Sigmoid colon (tissue), 7 donors: ENCODE data around the gene SEMA3F. TPM values are rescaled to one million over a fixed set of nuclear protein-coding genes. Genes with fewer than 3 reads are reported as not detected.

Experiments
- DNase-seq: peaks from one replicate; pipeline ENCODE4 v3.0.0-alpha.2; 2019
- H3K27ac ChIP-seq, 4 donors: fragments of 200-600 bp; sonication (generic); one replicate each; pipeline ENCODE4 v1.5.1; 2016 to 2019; ENCODE audit warnings: mild to moderate bottlenecking in 1 of 4
- H3K27me3 ChIP-seq, 3 donors: fragments of 200-600 bp; sonication (generic); one replicate each; pipeline ENCODE4 v1.5.1; 2019; ENCODE audit warnings: mild to moderate bottlenecking in 1 of 3
- H3K36me3 ChIP-seq, 4 donors: fragments of 200-600 bp; sonication (generic); one replicate each; pipeline ENCODE4 v1.5.1; 2016 to 2019
- H3K4me1 ChIP-seq, 4 donors: fragments of 200-600 bp; sonication (generic); one replicate each; pipeline ENCODE4 v1.5.1; 2017 to 2019
- H3K4me3 ChIP-seq, 4 donors: fragments of 200-600 bp; sonication (generic); one replicate each; pipeline ENCODE4 v1.5.1; 2017 to 2019; ENCODE audit warnings: mild to moderate bottlenecking in 2 of 4, moderate library complexity in 1 of 4
- H3K9me3 ChIP-seq, 4 donors: fragments of 200-600 bp in 3 of 4; sonication (generic) in 3 of 4; one replicate each; pipeline versions ENCODE4 v1.5.1 to v1.6.1; 2013 to 2019
- CTCF ChIP-seq, 4 experiments: fragments of 450-650 bp in 3 of 4; fragments of 200-600 bp in 1 of 4; IDR thresholded peaks; one replicate each; pipeline ENCODE4 v1.5.1; 2016 to 2019; ENCODE audit warnings: antibody characterized with exemption in 4 of 4, mild to moderate bottlenecking in 3 of 4, moderate library complexity in 2 of 4
- EP300 ChIP-seq, 4 donors: sonication (generic); formaldehyde crosslinking; IDR thresholded peaks; one replicate each; pipeline ENCODE4 v1.6.1; 2017; ENCODE audit warnings: antibody characterized with exemption in 4 of 4
- POLR2A ChIP-seq, 2 donors: fragments of 450-650 bp; IDR thresholded peaks; one replicate each; pipeline ENCODE4 v1.6.1; 2016; ENCODE audit warnings: antibody characterized with exemption in 2 of 2, mild to moderate bottlenecking in 2 of 2, moderate library complexity in 2 of 2
- POLR2AphosphoS5 ChIP-seq, 4 donors: sonication (generic); formaldehyde crosslinking; IDR thresholded peaks; one replicate each; pipeline ENCODE4 v1.6.1; 2017; ENCODE audit warnings: antibody characterized with exemption in 4 of 4
- WGBS, 2 donors: extraction: QIAGEN DNeasy Blood & Tissue Kit; methylation state at CpG; one replicate each; pipeline ENCODE4 v1.1.7; 2013; 5-methylcytosine and 5-hydroxymethylcytosine counted together
- intact Hi-C: fragments of 100-400 bp; cut with DNase I; formaldehyde crosslinking; loops from one replicate; pipeline ENCODE4 v1.15.1; 2023
- polyA plus RNA-seq, 3 donors: library from polyadenylated mRNA; stranded (reverse); fragments of 200-250 nt; gene quantifications; one replicate each; pipeline ENCODE4 v1.2.3, GENCODE V29; 2013
- total RNA-seq, 4 donors: library from RNA; depleted of rRNA; stranded (reverse); fragments of >200 nt; gene quantifications; one replicate each; pipeline ENCODE4 v1.1.0, GENCODE V29; 2016
- donor health status: healthy with polysubstance abuse.
- donor health status: Bipolar disorder and iron deficiency.
- donor health status: healthy.

The SEMA3F gene
- total and polyA plus RNA-seq, 7 donors = 0.60 to 12.3 (median 7.5) TPM

- DNase-seq = no peak
- TF ChIP-seq POLR2AphosphoS5 (IDR thresholded peaks at IDR 0.05) (no peak), EP300 (IDR thresholded peaks at IDR 0.05) (no peak), POLR2A (IDR thresholded peaks at IDR 0.05) (no peak), CTCF (IDR thresholded peaks at IDR 0.05) (no peak)
- Histone ChIP-seq H3K4me3 (no peak overlapping the region), H3K36me3 (peaks cover 57 to 74% (median 74%) of the 10 kb centered on the region in 4 donors), H3K4me1 (peaks cover 0 to 9% (median 0%) of the 10 kb centered on the region in 4 donors), H3K27me3 (no peaks in the 10 kb centered on the region), H3K9me3 (no peaks in the 10 kb centered on the region), H3K27ac (no peak overlapping the region)
- intact Hi-C loops = no loop called here
- 91 to 92% methylated on average over 10 of the region's 10 CpGs for WGBS, 2 donors
These were observed 36.9 kb upstream of the SEMA3F start for GRCh38 chr3:50118237-50118636.

- Histone ChIP-seq H3K4me1 (peaks cover 0 to 20% (median 11%) of the 10 kb centered on the region in 4 donors), H3K27ac (no peak overlapping the region), H3K27me3 (no peaks in the 10 kb centered on the region), H3K4me3 (no peak overlapping the region), H3K9me3 (no peaks in the 10 kb centered on the region), H3K36me3 (peaks cover 42 to 59% (median 58%) of the 10 kb centered on the region in 4 donors)
- TF ChIP-seq EP300 (IDR thresholded peaks at IDR 0.05) (no peak), CTCF (IDR thresholded peaks at IDR 0.05) (no peak), POLR2AphosphoS5 (IDR thresholded peaks at IDR 0.05) (no peak), POLR2A (IDR thresholded peaks at IDR 0.05) (no peak)
- intact Hi-C loops = loop anchor here (2.0 kb wide), 2 partner anchors 35 to 107 kb away; partner anchors contain the start of gene SEMA3F
- 84 to 91% methylated on average over 3 of the region's 3 CpGs for WGBS, 2 donors
- DNase-seq = no peak
These were observed 35.3 kb upstream of the SEMA3F start for GRCh38 chr3:50119786-50120185.

GRCh38 chr3:50120364-50121071, 34.6 kb upstream of the SEMA3F start:
- intact Hi-C loops = loop anchor here (1.0 to 2.0 kb wide), 3 partner anchors 34 to 106 kb away; partner anchors contain the start of gene SEMA3F
- DNase-seq = no peak
- no peak for TF ChIP-seq CTCF (IDR thresholded peaks at IDR 0.05)
- no peak for TF ChIP-seq EP300 (IDR thresholded peaks at IDR 0.05)
- TF ChIP-seq POLR2A (IDR thresholded peaks at IDR 0.05) = no peak
- no peak for TF ChIP-seq POLR2AphosphoS5 (IDR thresholded peaks at IDR 0.05)
- 86 to 89% methylated on average over 10 of the region's 10 CpGs for WGBS, 2 donors
- H3K27me3 ChIP-seq = no peaks in the 10 kb centered on the region
- no peak overlapping the region for H3K4me3 ChIP-seq
- H3K9me3 ChIP-seq = no peaks in the 10 kb centered on the region
- peaks cover 0 to 26% (median 18%) of the 10 kb centered on the region in 4 donors for H3K4me1 ChIP-seq
- no peak overlapping the region for H3K27ac ChIP-seq
- peaks cover 34 to 51% (median 51%) of the 10 kb centered on the region in 4 donors for H3K36me3 ChIP-seq

- Histone ChIP-seq H3K4me3 (no peak overlapping the region), H3K9me3 (no peaks in the 10 kb centered on the region), H3K36me3 (peaks cover 26 to 43% (median 43%) of the 10 kb centered on the region in 4 donors), H3K27me3 (no peaks in the 10 kb centered on the region), H3K4me1 (peaks cover 0 to 34% (median 26%) of the 10 kb centered on the region in 4 donors), H3K27ac (no peak overlapping the region)
- TF ChIP-seq POLR2AphosphoS5 (IDR thresholded peaks at IDR 0.05) (peak in 3 of 4 donors; percentile 2 to 64 (median 37)), CTCF (IDR thresholded peaks at IDR 0.05) (peak; percentile 65 to 90 (median 85)), EP300 (IDR thresholded peaks at IDR 0.05) (no peak), POLR2A (IDR thresholded peaks at IDR 0.05) (no peak)
- WGBS, 2 donors = 28 to 41% methylated on average over 13 of the region's 13 CpGs
- peak; percentile 89 for DNase-seq
- intact Hi-C loops = loop anchor here (1.0 to 2.0 kb wide), 3 partner anchors 33 to 105 kb away; partner anchors contain the start of gene SEMA3F
These were observed 33.8 kb upstream of the SEMA3F start for GRCh38 chr3:50121072-50122032.
